Loucy (cell line): ENCODE measurements around the gene ERCC1.

ENCODE experiments used
- EZH2phosphoT487 ChIP-seq: fragments of 200-600 bp; IDR thresholded peaks from 2 replicates; pipeline ENCODE4 v1.6.1; 2018; ENCODE audit warnings: antibody characterized with exemption, mild to moderate bottlenecking, moderate library complexity, borderline replicate concordance
- TF ChIP-seq, protein P1 (sequence below): fragments of 200-600 bp; sonication (generic); conservative IDR thresholded peaks from 2 replicates; pipeline ENCODE4 v1.5.1; 2014; ENCODE audit warnings: mild to moderate bottlenecking, antibody characterized with exemption, low read length

DNA sequence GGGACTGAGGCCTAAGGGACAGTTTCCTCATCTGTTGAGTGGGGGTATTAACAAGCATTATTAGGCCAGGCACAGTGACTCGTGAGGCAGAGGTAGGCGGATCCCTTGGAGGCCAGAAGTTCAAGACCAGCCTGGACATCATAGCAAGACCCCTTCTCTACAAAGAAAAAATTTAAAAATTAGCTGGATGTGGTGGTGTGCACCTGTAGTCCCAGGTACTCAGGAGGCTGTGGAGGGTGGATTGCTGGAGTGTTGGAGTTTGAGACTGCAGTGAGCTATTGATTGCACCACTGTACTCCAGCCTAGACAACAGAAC, 32.7 kb upstream of the ERCC1 start:
- TF ChIP-seq, protein P1, sequence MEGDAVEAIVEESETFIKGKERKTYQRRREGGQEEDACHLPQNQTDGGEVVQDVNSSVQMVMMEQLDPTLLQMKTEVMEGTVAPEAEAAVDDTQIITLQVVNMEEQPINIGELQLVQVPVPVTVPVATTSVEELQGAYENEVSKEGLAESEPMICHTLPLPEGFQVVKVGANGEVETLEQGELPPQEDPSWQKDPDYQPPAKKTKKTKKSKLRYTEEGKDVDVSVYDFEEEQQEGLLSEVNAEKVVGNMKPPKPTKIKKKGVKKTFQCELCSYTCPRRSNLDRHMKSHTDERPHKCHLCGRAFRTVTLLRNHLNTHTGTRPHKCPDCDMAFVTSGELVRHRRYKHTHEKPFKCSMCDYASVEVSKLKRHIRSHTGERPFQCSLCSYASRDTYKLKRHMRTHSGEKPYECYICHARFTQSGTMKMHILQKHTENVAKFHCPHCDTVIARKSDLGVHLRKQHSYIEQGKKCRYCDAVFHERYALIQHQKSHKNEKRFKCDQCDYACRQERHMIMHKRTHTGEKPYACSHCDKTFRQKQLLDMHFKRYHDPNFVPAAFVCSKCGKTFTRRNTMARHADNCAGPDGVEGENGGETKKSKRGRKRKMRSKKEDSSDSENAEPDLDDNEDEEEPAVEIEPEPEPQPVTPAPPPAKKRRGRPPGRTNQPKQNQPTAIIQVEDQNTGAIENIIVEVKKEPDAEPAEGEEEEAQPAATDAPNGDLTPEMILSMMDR: no peak
- no peak for TF ChIP-seq EZH2phosphoT487
